ENCODE results near the gene SLC2A10. TPM values are rescaled to one million over a fixed set of nuclear protein-coding genes. Genes with fewer than 3 reads are reported as not detected.
"Not testable (repeated sequence)": the region's sequence is repeated elsewhere in the genome, so short reads cannot be mapped to it uniquely, and the experiment has no call there.

The SLC2A10 gene
- total and polyA plus RNA-seq, 2 experiments from 2014 or later: 4.9 to 14.6 TPM

GRCh38 chr20:46674253-46675083, 35.0 kb upstream of the SLC2A10 start:
- H3K9me2 ChIP-seq (ENCODE audit: insufficient read depth): no peaks in the 10 kb centered on the region
- Mint-ChIP-seq H3K27me3 (ENCODE audit: insufficient read depth, low read depth, poor library complexity) (peaks cover 6% of the 10 kb centered on the region), H3K4me3 (no peak overlapping the region), H3K9me3 (peaks cover 17% of the 10 kb centered on the region), H3K36me3 (ENCODE audit: low read depth) (peaks cover 44% of the 10 kb centered on the region), H3K27ac (peak overlapping the region; percentile 38), H3K4me1 (peaks cover 23% of the 10 kb centered on the region)
- ATAC-seq (peak; percentile 60), DNase-seq (ENCODE audit: low spot score) (no peak)
- no peaks in the 10 kb centered on the region; the same call in 1 of the 2 replicates for H3K79me2 ChIP-seq (replicated peaks; ENCODE audit: insufficient read depth)
- H3K4me1 ChIP-seq (ENCODE audit: insufficient read depth): peaks cover 7% of the 10 kb centered on the region
- no peaks in the 10 kb centered on the region for H3K27me3 ChIP-seq (ENCODE audit: insufficient read depth)
- no peaks in the 10 kb centered on the region for H3F3A ChIP-seq (replicated peaks; ENCODE audit: low read depth)
- no peak overlapping the region for H2AFZ ChIP-seq
- 0 out of 2 replicates have a peak, but pooled peaks cover 3% of the 10 kb centered on the region for H4K20me1 ChIP-seq (replicated peaks; ENCODE audit: insufficient read depth)
- TF ChIP-seq ZNF462 (CRISPR knock-in tag; IDR thresholded peaks at IDR 0.05) (no peak), ZNF114 (CRISPR knock-in tag; IDR thresholded peaks at IDR 0.05) (no peak), REST (IDR thresholded peaks at IDR 0.05; ENCODE audit: unreplicated experiment) (no peak), EZH2 (IDR thresholded peaks at IDR 0.05; ENCODE audit: low read depth, unreplicated experiment) (no peak)
- no peaks in the 10 kb centered on the region for H3K36me3 ChIP-seq (ENCODE audit: insufficient read depth)
- no peak overlapping the region; the same call in 1 of the 2 replicates for H3K4me2 ChIP-seq
- H3K27ac ChIP-seq (ENCODE audit: low read depth): no peak overlapping the region
- H3K4me3 ChIP-seq: no peak overlapping the region

GRCh38 chr20:46676649-46677316, 32.7 kb upstream of the SLC2A10 start:
- not testable (repeated sequence) for H3K27me3 Mint-ChIP-seq (ENCODE audit: insufficient read depth, low read depth, poor library complexity); DNase-seq (ENCODE audit: low spot score); H3K9me2 ChIP-seq (ENCODE audit: insufficient read depth); H4K20me1 ChIP-seq (replicated peaks; ENCODE audit: insufficient read depth); H3K36me3 ChIP-seq (ENCODE audit: insufficient read depth); H3K4me3 ChIP-seq; H3K27ac ChIP-seq (ENCODE audit: low read depth); H3K27me3 ChIP-seq (ENCODE audit: insufficient read depth); H2AFZ ChIP-seq; H3F3A ChIP-seq (replicated peaks; ENCODE audit: low read depth); H3K27ac Mint-ChIP-seq; H3K4me2 ChIP-seq; ATAC-seq; H3K4me3 Mint-ChIP-seq; H3K9me3 Mint-ChIP-seq
- peaks cover 32% of the 10 kb centered on the region for H3K36me3 Mint-ChIP-seq (ENCODE audit: low read depth)
- peaks cover 12% of the 10 kb centered on the region; the same call in 1 of the 2 replicates for H3K79me2 ChIP-seq (replicated peaks; ENCODE audit: insufficient read depth)
- peaks cover 13% of the 10 kb centered on the region for H3K4me1 ChIP-seq (ENCODE audit: insufficient read depth)
- H3K4me1 Mint-ChIP-seq: peaks cover 30% of the 10 kb centered on the region

All from GM23338 (cell line).